ENCODE data around the gene KIF5B.

DNA sequence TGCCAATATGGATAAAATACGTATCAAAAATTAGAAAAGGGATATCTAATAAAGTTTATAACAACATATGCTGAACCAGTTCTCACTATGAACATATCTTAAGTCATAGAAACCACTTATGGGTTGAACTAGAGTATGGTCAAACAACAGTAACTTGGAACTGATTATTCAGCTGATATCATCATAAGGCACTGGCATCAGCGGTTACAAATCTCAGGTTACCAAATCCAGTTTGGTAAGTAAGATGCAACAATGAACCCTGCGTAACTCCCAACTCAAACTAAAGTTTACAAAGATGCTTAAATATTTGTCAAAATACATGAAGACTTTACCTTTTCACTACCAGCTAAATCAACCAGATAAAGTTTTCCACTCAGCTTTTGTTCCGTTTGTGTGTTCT lies 19.3 kb downstream of the KIF5B start:
- TF ChIP-seq EZH2 (IDR thresholded peaks at IDR 0.05; ENCODE audit: low read length, missing control alignments) = no peak
- TF ChIP-seq, protein P1, sequence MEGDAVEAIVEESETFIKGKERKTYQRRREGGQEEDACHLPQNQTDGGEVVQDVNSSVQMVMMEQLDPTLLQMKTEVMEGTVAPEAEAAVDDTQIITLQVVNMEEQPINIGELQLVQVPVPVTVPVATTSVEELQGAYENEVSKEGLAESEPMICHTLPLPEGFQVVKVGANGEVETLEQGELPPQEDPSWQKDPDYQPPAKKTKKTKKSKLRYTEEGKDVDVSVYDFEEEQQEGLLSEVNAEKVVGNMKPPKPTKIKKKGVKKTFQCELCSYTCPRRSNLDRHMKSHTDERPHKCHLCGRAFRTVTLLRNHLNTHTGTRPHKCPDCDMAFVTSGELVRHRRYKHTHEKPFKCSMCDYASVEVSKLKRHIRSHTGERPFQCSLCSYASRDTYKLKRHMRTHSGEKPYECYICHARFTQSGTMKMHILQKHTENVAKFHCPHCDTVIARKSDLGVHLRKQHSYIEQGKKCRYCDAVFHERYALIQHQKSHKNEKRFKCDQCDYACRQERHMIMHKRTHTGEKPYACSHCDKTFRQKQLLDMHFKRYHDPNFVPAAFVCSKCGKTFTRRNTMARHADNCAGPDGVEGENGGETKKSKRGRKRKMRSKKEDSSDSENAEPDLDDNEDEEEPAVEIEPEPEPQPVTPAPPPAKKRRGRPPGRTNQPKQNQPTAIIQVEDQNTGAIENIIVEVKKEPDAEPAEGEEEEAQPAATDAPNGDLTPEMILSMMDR (conservative IDR thresholded peaks at IDR 0.05 in 1 of 2, IDR thresholded peaks at IDR 0.05 in 1 of 2; ENCODE audit: low read depth in 1 of 2, low read length in 2 of 2) = no peak
